Loucy (cell line): Measurements from ENCODE around the gene CCDC85C.

Experiments used
- CTCF ChIP-seq: fragments of 200-600 bp; sonication (generic); conservative IDR thresholded peaks from 2 replicates; pipeline ENCODE4 v1.5.1; 2014; ENCODE audit warnings: mild to moderate bottlenecking, antibody characterized with exemption, low read length
- EZH2phosphoT487 ChIP-seq: fragments of 200-600 bp; IDR thresholded peaks from 2 replicates; pipeline ENCODE4 v1.6.1; 2018; ENCODE audit warnings: antibody characterized with exemption, mild to moderate bottlenecking, moderate library complexity, borderline replicate concordance

GRCh38 chr14:99592394-99592793 lies 11.6 kb downstream of the CCDC85C start:
- TF ChIP-seq CTCF (no peak), EZH2phosphoT487 (no peak)
